GM18520 (cell line): ENCODE data around the gene SETBP1.
A peak's percentile ranks its signal among the peaks of the same experiment; 100 is the strongest.

Experiments
- ATAC-seq: cut with Tn5 transposase; IDR thresholded peaks from one replicate; pipeline ENCODE4 v1.9.1; 2021; ENCODE audit not compliant: unreplicated experiment

Gene SETBP1

GRCh38 chr18:44811572-44812125 is 131.0 kb downstream of the SETBP1 start:
- peak; percentile 60 for ATAC-seq

- no peak for ATAC-seq
These were observed 131.7 kb downstream of the SETBP1 start for GRCh38 chr18:44812426-44812825.

- no peak for ATAC-seq
These were observed 132.9 kb downstream of the SETBP1 start for GRCh38 chr18:44813586-44813985.

GRCh38 chr18:44815108-44815507 is 134.4 kb downstream of the SETBP1 start:
- no peak for ATAC-seq

GRCh38 chr18:44816050-44816449 is 135.4 kb downstream of the SETBP1 start:
- ATAC-seq, result no peak

- ATAC-seq, result no peak
These were observed 135.8 kb downstream of the SETBP1 start for GRCh38 chr18:44816477-44816876.

GRCh38 chr18:44817831-44818473 is 137.3 kb downstream of the SETBP1 start:
- no peak for ATAC-seq

- ATAC-seq, result no peak
These were observed 138.1 kb downstream of the SETBP1 start for GRCh38 chr18:44818668-44819403.

GRCh38 chr18:44819944-44820510 is 139.3 kb downstream of the SETBP1 start:
- no peak for ATAC-seq

- no peak for ATAC-seq
These were observed 141.2 kb downstream of the SETBP1 start for GRCh38 chr18:44821924-44822323.

- no peak for ATAC-seq
These were observed 142.6 kb downstream of the SETBP1 start for GRCh38 chr18:44823286-44823685.

- peak; percentile 45 for ATAC-seq
These were observed 143.1 kb downstream of the SETBP1 start for GRCh38 chr18:44823782-44824181.

GRCh38 chr18:44824884-44825283 is 144.2 kb downstream of the SETBP1 start:
- ATAC-seq, result no peak

- no peak for ATAC-seq
These were observed 146.0 kb downstream of the SETBP1 start for GRCh38 chr18:44826418-44827259.

GRCh38 chr18:44828080-44828479 is 147.4 kb downstream of the SETBP1 start:
- ATAC-seq, result no peak

- ATAC-seq, result no peak
These were observed 149.9 kb downstream of the SETBP1 start for GRCh38 chr18:44830581-44830980.

GRCh38 chr18:44833786-44834185 is 153.1 kb downstream of the SETBP1 start:
- no peak for ATAC-seq

GRCh38 chr18:44834867-44835469 is 154.3 kb downstream of the SETBP1 start:
- ATAC-seq, result no peak

GRCh38 chr18:44835703-44836102 is 155.0 kb downstream of the SETBP1 start:
- no peak for ATAC-seq

- ATAC-seq, result no peak
These were observed 155.6 kb downstream of the SETBP1 start for GRCh38 chr18:44836263-44836662.
